NCI-H774 (cell line): ENCODE measurements around the gene CKAP5.
"Not testable (repeated sequence)": the region's sequence is repeated elsewhere in the genome, so short reads cannot be mapped to it uniquely, and the experiment has no call there.

Experiments used
- DNase-seq: peaks from one replicate; lab custom pipeline; 2025; lab: John Stamatoyannopoulos, UW

Gene CKAP5

GRCh38 chr11:46855167-46855566, 9.1 kb upstream of the CKAP5 start:
- no peak for DNase-seq

DNA sequence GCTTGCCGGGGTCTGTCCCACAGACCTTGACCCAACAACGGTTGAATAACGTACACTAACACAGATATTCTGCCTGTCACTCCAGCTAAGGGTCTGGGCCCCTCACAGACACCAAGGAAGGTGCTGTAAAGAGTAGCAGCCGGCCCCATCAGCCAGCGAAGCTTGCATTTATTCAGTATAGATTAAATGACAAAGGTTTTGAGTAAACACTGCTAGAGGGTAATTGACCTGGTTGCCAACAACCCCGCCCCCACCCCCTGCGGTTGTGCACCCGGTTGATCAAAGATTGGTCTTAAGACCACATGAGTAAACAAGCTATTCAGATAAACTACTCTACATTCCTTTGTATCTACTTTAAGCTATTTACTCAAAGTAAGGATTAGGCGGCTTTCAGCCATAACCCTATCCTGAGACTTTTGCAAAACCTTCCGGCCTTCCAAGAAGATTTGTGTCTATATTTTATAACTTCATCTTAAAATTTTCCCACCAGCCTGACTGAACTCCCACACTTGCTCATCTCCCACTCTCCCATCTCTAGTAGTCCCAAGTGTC, 4.8 kb upstream of the CKAP5 start:
- no peak for DNase-seq

- no peak for DNase-seq
Observed at GRCh38 chr11:46849631-46850030, 3.6 kb upstream of the CKAP5 start.

GRCh38 chr11:46846510-46846830, 390 bp upstream of the CKAP5 start:
- DNase-seq = no peak

- DNase-seq = no peak
Observed at GRCh38 chr11:46845440-46845739, 690 bp downstream of the CKAP5 start.

DNA sequence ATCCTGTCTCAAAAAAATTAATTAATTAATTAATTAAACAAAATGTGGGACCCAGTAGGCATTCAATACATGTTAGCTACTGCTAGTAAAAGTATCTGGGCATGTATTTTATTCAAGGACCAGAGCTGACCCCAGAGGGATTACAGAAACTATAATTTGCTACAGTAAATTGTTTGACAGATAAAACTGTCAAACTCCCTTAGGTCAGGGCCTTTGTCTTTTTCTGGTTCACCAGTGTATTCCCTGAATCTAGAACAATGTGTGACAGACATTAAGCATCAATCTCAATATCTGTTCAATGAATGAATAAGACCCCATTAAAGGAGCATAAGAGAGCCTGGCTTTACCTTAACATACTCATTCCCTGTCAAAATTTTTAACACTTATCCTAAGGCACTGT, 6.0 kb downstream of the CKAP5 start:
- DNase-seq = no peak

GRCh38 chr11:46838501-46838900, 7.6 kb downstream of the CKAP5 start:
- no peak for DNase-seq

DNA sequence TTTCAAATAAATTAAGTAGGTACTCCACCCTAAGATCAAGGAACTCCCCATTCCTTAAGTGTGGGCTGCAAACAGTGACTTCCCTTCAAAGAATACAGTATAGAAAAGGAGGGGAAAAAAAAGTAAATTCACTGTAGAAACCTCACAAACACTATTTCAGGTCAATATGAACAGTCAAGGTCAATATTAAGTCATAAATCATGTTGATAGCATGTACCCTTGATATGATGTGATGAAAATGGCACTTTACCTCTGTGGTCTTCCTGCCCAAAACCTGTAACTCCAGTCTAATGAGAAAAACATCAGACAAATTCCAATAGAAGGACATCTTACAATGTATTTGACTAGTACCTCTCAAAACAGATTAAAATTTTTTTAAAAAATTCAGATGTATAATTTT, 8.2 kb downstream of the CKAP5 start:
- no peak for DNase-seq

GRCh38 chr11:46836870-46837269, 9.2 kb downstream of the CKAP5 start:
- DNase-seq = no peak

DNA sequence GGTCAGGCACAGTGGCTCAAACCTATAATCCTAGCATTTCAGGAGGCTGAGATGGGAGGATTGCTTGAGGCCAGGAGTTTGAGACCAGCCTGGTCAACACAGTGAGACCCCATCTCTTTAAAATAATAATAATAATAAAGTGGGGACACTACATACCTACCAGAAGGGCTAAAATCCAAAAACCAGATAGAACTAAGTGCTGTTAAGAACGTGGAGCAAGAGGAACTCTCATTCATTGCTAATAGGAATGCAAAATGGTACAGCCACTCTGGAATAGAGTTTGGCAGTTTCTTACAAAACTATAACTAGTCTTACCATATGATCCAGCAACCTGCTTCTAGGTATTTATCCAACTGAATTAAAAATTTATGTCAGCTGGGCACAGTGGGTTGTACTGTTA, 9.6 kb downstream of the CKAP5 start:
- DNase-seq = no peak

DNA sequence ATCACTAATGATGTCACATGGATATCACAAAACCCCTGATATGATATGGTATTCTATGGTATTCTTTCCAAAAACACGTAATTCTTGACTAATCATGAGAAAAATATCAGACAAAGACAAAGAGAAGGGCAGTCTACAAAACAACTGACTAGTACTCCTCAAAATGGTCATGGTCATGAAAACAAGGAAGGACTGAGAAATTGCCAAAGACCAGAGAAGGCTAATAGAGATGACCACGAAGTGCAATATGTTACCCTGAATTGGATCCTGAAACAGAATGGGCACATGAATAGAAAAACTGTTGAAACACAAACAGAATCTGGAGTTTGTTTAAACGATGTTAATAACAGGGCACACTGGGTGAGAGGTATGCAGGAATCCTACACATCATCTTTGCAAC, 10.2 kb downstream of the CKAP5 start:
- DNase-seq = no peak

DNA sequence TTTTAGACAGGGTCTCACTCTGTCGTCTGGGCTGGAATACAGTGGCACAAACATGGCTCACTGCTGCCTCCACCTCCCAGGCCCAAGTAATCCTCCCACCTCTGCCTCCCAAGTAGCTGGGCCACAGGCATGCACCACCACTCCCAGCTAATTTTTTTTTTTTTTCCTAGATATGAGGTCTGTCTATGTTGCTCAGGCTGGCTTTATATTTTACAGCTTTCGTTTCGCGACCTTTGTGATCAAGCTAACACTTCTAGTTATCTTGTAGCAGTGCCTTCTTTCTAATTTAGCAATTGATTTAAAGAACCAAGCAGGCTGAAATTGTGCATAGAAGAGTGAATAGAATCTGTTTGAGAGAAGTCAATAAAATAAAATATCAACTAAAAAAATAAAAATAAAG, 11.3 kb downstream of the CKAP5 start:
- no peak for DNase-seq

- DNase-seq = no peak
Observed at GRCh38 chr11:46832511-46833214, 13.4 kb downstream of the CKAP5 start.

DNA sequence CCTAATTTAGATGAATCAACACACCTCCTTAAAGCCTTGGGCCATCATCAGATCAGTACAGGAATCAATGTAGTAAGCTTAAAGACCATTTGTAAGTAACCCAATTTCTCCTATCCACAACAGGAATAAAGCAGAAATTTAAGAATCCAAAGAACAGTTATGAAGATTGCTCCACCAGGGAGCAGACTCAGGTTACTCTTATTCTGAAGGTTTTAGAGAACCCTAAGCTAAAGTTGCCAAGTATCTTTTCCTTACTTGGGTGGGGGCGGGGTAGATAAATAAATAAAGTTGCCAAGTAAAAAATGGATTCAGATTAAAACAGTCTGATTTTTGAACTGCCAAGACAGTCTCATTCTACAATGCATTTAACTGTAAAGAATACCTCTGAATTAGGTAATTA, 18.1 kb downstream of the CKAP5 start:
- DNase-seq = no peak

GRCh38 chr11:46826310-46827044, 19.6 kb downstream of the CKAP5 start:
- DNase-seq = peak; percentile 51

GRCh38 chr11:46808799-46809431, 37.2 kb downstream of the CKAP5 start:
- DNase-seq = no peak

GRCh38 chr11:46801694-46802470, 44.2 kb downstream of the CKAP5 start:
- no peak for DNase-seq

DNA sequence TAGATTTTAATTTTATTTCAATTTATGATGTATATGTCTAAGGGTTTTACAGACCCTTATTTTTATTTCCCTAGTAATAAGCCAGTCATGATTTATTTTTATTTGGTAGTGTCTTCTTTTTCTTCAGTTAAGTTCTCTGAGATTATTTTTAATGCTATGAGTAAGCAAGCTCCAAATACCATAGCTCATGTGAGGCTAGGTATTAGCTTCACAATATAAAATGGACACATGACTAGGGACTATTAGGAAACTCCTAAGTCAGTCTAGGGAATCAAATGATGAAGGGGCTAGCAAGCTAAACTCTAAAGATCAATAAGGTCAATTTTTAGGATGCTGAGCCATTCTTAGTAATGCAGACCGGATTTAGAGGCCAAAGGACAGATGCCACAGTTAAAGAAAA, 45.9 kb downstream of the CKAP5 start:
- DNase-seq = no peak

- not testable (repeated sequence) for DNase-seq
Observed at GRCh38 chr11:46799725-46800124, 46.4 kb downstream of the CKAP5 start.

GRCh38 chr11:46778416-46778815, 67.7 kb downstream of the CKAP5 start:
- DNase-seq = no peak

- DNase-seq = no peak
Observed at GRCh38 chr11:46776878-46777277, 69.2 kb downstream of the CKAP5 start.

- no peak for DNase-seq
Observed at GRCh38 chr11:46769636-46770221, 76.4 kb downstream of the CKAP5 start.
